Measurements from ENCODE around the gene FBXO22.

- no peak for TF ChIP-seq MAX (IDR thresholded peaks at IDR 0.05)
- no peak for TF ChIP-seq CTCF (IDR thresholded peaks at IDR 0.05; ENCODE audit: control extremely low read depth in 1 of 3, insufficient read depth in 1 of 3, low read depth in 1 of 3, low read length in 3 of 3)
- TF ChIP-seq TEAD4 (IDR thresholded peaks at IDR 0.05; ENCODE audit: low read depth, low read length): no peak
- TF ChIP-seq JUND (IDR thresholded peaks at IDR 0.05; ENCODE audit: low read length): no peak
- no peak for TF ChIP-seq GTF2F1 (IDR thresholded peaks at IDR 0.05; ENCODE audit: borderline replicate concordance, low read depth, low read length)
- TF ChIP-seq EP300 (IDR thresholded peaks at IDR 0.05; ENCODE audit: borderline replicate concordance in 1 of 2, low read depth in 2 of 2, low read length in 2 of 2): no peak
- no peak for TF ChIP-seq CEBPB (IDR thresholded peaks at IDR 0.05; ENCODE audit: low read depth, low read length)
- TF ChIP-seq POLR2AphosphoS5 (IDR thresholded peaks at IDR 0.05; ENCODE audit: low read depth, low read length): no peak
- no peak for TF ChIP-seq NANOG (IDR thresholded peaks at IDR 0.05; ENCODE audit: insufficient read depth, low read depth, low read length, poor library complexity, severe bottlenecking)
- no peak for TF ChIP-seq CREB1 (IDR thresholded peaks at IDR 0.05)
- TF ChIP-seq POLR2A (IDR thresholded peaks at IDR 0.05; ENCODE audit: control extremely low read depth in 1 of 2, low read depth in 2 of 2, low read length in 2 of 2): no peak
- no peak for TF ChIP-seq BRCA1 (IDR thresholded peaks at IDR 0.05; ENCODE audit: low read depth, low read length)
These were observed 20.1 kb downstream of the FBXO22 start for GRCh38 chr15:75923756-75924155.
